ENCODE results near the gene NGFR. TPM values are rescaled to one million over a fixed set of nuclear protein-coding genes. Genes with fewer than 3 reads are reported as not detected.

The NGFR gene
- total RNA-seq, 2 donors from 2014 or later, result 13.9 to 22.5 TPM

DNA sequence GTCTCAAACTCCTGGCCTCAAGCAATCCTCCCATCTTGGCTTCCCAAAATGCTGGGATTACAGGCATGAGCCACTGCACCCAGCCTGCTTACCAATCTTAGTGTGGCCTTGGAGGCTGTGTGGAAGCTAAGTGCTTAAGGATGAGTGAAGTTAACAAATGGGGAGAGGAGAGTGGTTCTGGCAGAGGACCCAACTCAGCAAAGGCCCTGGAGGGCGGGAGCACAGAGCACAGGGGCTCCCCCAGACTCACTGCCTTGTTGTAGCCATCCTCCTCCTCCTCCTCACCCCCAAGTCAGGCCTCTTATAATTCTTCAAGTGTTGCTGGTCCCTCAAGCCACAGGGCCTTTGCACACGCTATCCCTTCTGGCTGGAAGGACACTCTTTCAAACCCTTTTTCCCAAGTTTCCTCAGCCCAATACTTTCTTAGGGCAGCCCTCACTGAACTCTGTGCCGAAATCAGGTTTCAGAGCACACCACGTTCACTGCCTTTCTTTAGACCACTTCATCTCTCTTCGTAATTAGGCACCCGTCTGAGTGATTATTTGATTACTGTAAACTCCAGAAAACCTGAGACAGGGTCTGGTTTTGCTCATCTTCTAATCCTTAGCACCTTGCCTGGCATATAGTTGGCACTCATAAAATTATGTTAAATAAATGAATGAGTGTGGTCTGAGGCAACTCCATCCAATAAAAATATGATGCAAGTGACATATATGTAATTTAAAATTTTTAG lies 23.4 kb downstream of the NGFR start:
- no peak for DNase-seq (ENCODE audit: low spot score)
- TF ChIP-seq, protein P1, sequence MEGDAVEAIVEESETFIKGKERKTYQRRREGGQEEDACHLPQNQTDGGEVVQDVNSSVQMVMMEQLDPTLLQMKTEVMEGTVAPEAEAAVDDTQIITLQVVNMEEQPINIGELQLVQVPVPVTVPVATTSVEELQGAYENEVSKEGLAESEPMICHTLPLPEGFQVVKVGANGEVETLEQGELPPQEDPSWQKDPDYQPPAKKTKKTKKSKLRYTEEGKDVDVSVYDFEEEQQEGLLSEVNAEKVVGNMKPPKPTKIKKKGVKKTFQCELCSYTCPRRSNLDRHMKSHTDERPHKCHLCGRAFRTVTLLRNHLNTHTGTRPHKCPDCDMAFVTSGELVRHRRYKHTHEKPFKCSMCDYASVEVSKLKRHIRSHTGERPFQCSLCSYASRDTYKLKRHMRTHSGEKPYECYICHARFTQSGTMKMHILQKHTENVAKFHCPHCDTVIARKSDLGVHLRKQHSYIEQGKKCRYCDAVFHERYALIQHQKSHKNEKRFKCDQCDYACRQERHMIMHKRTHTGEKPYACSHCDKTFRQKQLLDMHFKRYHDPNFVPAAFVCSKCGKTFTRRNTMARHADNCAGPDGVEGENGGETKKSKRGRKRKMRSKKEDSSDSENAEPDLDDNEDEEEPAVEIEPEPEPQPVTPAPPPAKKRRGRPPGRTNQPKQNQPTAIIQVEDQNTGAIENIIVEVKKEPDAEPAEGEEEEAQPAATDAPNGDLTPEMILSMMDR (IDR thresholded peaks at IDR 0.05), result no peak

DNA sequence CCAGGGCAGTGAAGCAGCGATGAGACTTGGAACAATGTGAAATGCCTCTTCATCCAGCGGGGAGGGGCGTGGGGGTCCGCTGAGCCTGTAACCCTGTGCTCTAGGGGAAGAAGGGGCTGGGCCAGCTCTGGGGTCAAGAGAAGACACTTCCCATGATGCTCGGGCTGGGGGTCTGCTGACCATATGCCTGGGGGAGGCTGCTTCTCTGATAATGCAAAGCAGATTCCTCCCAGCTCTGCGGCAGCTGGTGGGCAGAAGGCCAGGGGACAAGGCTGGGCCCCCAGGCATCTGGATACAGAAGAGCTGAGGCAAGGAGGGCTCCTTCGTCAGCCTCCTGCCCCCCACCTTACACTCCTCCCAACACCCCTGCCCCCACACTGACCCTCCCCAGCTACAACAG lies 24.7 kb downstream of the NGFR start:
- H3K27ac ChIP-seq, result no peak overlapping the region
- TF ChIP-seq, protein P1 (IDR thresholded peaks at IDR 0.05), result no peak
- no peaks in the 10 kb centered on the region for H3K36me3 ChIP-seq
- peaks cover 12 to 20% of the 10 kb centered on the region in 2 donors for H3K4me1 ChIP-seq (ENCODE audit: control insufficient read depth in 1 of 2, low read depth in 2 of 2)
- DNase-seq (ENCODE audit: low spot score), result no peak
- H3K27me3 ChIP-seq (replicated peaks; ENCODE audit: insufficient read depth), result no peaks in the 10 kb centered on the region
- H3K4me3 ChIP-seq, result no peak overlapping the region
- ATAC-seq (ENCODE audit: insufficient number of reproducible peaks, low FRiP score, low read depth), result no peak
- H3K9me3 ChIP-seq, result no peaks in the 10 kb centered on the region

More for the DNA sequence above, 23.4 kb downstream of the NGFR start:
- H3K4me3 ChIP-seq, result no peak overlapping the region
- H3K36me3 ChIP-seq, result no peaks in the 10 kb centered on the region
- H3K9me3 ChIP-seq, result no peaks in the 10 kb centered on the region
- H3K27me3 ChIP-seq (replicated peaks; ENCODE audit: insufficient read depth), result no peaks in the 10 kb centered on the region
- ATAC-seq (ENCODE audit: insufficient number of reproducible peaks, low FRiP score, low read depth), result no peak
- peaks cover 16 to 30% of the 10 kb centered on the region in 2 donors for H3K4me1 ChIP-seq (ENCODE audit: control insufficient read depth in 1 of 2, low read depth in 2 of 2)
- H3K27ac ChIP-seq, result no peak overlapping the region

DNA sequence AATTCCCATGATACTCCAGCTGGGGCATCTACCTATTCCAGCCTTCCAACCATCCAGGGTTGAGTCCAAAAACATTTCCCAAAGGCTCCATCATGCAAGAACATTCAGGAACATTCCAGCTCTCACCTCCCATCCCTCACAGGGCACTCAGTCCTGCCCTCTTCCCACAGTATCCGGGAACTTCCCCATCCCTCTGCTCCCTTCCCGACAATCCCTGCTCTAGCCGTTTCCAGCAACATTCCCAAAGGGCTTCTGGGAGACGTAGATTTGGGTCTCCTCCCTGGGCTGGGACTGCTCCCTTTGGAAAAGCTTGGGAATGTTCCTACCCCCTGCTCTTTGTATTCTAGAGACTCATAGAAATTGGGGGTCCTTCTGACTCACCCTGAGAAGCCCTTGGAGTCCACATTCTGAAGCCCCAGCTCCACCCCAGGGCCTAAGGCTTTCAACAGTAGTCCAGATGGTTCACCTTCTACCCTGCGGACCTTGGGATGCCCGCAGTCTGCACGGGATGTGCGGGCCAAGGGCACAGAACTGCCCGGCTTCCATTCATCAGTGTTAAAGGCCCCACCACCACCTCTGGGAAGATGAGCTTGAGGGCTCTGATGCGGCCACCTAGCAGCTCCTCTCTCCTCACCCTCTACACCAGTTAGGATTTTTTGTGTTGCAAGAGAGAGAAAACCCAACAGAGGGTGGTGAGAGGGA lies 25.4 kb downstream of the NGFR start:
- Histone ChIP-seq H3K4me3 (no peak overlapping the region), H3K9me3 (no peaks in the 10 kb centered on the region), H3K27ac (no peak overlapping the region), H3K27me3 (replicated peaks; ENCODE audit: insufficient read depth) (no peaks in the 10 kb centered on the region), H3K36me3 (no peaks in the 10 kb centered on the region), H3K4me1 (ENCODE audit: control insufficient read depth in 1 of 2, low read depth in 2 of 2) (peaks cover 8 to 12% of the 10 kb centered on the region in 2 donors)
- DNase-seq (ENCODE audit: low spot score) (no peak), ATAC-seq (ENCODE audit: insufficient number of reproducible peaks, low FRiP score, low read depth) (no peak)
- TF ChIP-seq, protein P1 (IDR thresholded peaks at IDR 0.05), result no peak

DNA sequence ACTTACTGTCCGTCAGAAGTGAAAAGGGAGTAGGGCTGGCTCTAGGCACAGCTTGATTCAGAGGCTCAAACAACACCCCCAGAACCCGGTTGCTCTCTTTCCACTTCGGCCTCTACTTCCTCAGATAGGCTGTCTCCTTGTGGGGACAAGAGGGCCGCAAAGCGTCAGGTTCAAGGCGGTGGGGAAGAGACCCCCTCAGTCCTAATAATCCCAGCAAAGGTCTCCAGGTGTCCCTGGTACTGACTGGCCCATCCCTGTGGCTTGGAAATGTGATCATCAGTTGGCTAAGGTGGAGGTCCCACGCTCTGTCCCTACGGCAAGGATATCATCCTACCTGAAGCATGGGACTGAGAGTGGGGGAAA lies 26.0 kb downstream of the NGFR start:
- no peaks in the 10 kb centered on the region for H3K27me3 ChIP-seq (replicated peaks; ENCODE audit: insufficient read depth)
- DNase-seq (ENCODE audit: low spot score) (no peak), ATAC-seq (ENCODE audit: insufficient number of reproducible peaks, low FRiP score, low read depth) (no peak)
- TF ChIP-seq, protein P1 (IDR thresholded peaks at IDR 0.05), result no peak
- no peaks in the 10 kb centered on the region for H3K9me3 ChIP-seq
- H3K4me1 ChIP-seq (ENCODE audit: control insufficient read depth in 1 of 2, low read depth in 2 of 2), result peaks cover 2 to 7% of the 10 kb centered on the region in 2 donors
- no peaks in the 10 kb centered on the region for H3K36me3 ChIP-seq
- H3K27ac ChIP-seq, result no peak overlapping the region
- no peak overlapping the region for H3K4me3 ChIP-seq

DNA sequence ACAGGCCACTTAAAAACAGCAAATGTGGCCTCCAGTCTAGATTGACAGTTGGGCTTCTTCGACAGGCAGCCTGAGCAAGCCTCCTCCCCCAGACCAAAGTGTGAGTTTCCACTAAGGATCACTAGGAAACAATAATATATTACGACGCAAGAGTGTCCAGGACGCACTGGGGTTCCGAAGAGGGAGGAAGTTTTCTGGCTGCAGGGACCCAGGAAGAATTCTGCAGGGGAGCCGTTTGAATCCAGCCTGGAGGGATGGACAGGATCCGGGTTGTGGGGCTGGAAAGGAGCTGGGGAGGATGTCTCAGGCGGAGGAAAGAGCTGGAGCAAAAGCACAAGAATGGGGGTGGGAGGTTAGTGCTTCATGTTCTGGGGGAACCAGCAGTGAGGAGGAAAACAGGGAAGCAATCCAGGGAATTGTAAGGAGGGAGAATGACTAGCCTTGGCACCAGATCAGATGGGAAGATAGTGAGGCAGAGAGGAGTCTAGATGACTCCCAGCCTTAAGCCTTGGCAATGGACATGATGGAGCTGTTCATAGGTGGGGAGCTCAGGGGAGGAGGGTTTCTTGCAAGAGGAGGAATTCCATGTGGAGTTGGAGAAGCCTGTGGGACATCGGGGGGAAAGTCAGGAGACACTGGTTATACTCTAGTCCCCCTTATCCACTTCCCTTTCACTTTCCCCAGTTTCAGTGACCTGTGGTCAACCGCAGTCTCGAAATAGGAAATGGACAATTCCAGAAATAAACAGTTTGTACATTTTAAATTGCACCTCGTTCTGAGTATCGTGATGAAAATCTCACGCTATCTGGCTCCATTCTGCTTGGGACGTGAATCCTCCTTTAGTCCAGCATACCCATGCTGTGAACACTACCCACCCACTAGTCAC lies 26.6 kb downstream of the NGFR start:
- DNase-seq (ENCODE audit: low spot score), result no peak
- no peak for ATAC-seq (ENCODE audit: insufficient number of reproducible peaks, low FRiP score, low read depth)

More for the DNA sequence above, 26.6 kb downstream of the NGFR start:
- TF ChIP-seq, protein P1 (IDR thresholded peaks at IDR 0.05), result no peak
- Histone ChIP-seq H3K36me3 (no peaks in the 10 kb centered on the region), H3K27me3 (replicated peaks; ENCODE audit: insufficient read depth) (no peaks in the 10 kb centered on the region), H3K4me1 (ENCODE audit: control insufficient read depth in 1 of 2, low read depth in 2 of 2) (peaks cover 0 to under 1% of the 10 kb centered on the region in 2 donors), H3K27ac (no peak overlapping the region), H3K9me3 (no peaks in the 10 kb centered on the region), H3K4me3 (no peak overlapping the region)

Data from thoracic aorta (tissue), 2 donors.